IMR-90 (cell line): ENCODE data around the gene SPDYE16. TPM values are rescaled to one million over a fixed set of nuclear protein-coding genes. Genes with fewer than 3 reads are reported as not detected.
"Not testable (repeated sequence)": the region's sequence is repeated elsewhere in the genome, so short reads cannot be mapped to it uniquely, and the experiment has no call there.

Source experiments
- ATAC-seq: fragments of 200-7000 bp; cut with Tn5 transposase; 2 replicates; pipeline ENCODE4 v1.9.1; 2020; ENCODE audit warnings: low read depth, mild to moderate bottlenecking, moderate library complexity
- BruUV-seq: library from RNA; stranded (reverse); fragments of 400-500 nt; replicated peaks from 2 replicates; lab custom pipeline; 2021; lab: Mats Ljungman, UMichigan
- CTCF ChIA-PET: fragments of 300-600 bp; formaldehyde crosslinking; extraction: SDS; loops from one replicate; lab custom pipeline; 2021; ENCODE audit warnings: antibody characterized with exemption; lab: Yijun Ruan, JAX
- POLR2A ChIA-PET: fragments of 300-600 bp; sonication (Branson Sonifier 250); formaldehyde crosslinking; loops from one replicate; lab custom pipeline; 2022; ENCODE audit warnings: antibody characterized with exemption; ENCODE audit not compliant: unreplicated experiment; lab: Charles Lee
- DNase-seq: peaks from one replicate; pipeline ENCODE4 v3.0.0; 2013
- H2AFZ ChIP-seq: replicated peaks from 2 replicates; pipeline ENCODE3; 2013; ENCODE audit warnings: low read length, mild to moderate bottlenecking; ENCODE audit not compliant: poor library complexity
- H2AK5ac ChIP-seq: 2 replicates; pipeline ENCODE4 v1.6.1; 2013; ENCODE audit warnings: low read depth, low read length, inconsistent platforms
- H2AK9ac ChIP-seq: replicated peaks from 2 replicates; pipeline ENCODE3; 2013; ENCODE audit warnings: mild to moderate bottlenecking, low read depth, low read length, moderate library complexity; ENCODE audit not compliant: poor library complexity
- H2BK120ac ChIP-seq: 2 replicates; pipeline ENCODE4 v1.6.1; 2013; ENCODE audit warnings: low read depth, low read length, inconsistent platforms
- H2BK15ac ChIP-seq: 3 replicates; pipeline ENCODE4 v1.6.1; 2013; ENCODE audit warnings: low read depth, low read length, inconsistent platforms
- H2BK20ac ChIP-seq: 2 replicates; pipeline ENCODE4 v1.6.1; 2013; ENCODE audit warnings: low read depth, mild to moderate bottlenecking, inconsistent platforms, low read length, moderate library complexity
- H2BK5ac ChIP-seq: 2 replicates; pipeline ENCODE4 v1.6.1; 2013; ENCODE audit warnings: mild to moderate bottlenecking, low read depth, low read length, inconsistent platforms; ENCODE audit not compliant: poor library complexity, severe bottlenecking
- H3K14ac ChIP-seq: replicated peaks from 2 replicates; pipeline ENCODE4 v1.6.1; 2013; ENCODE audit warnings: low read depth, low read length, inconsistent platforms
- H3K18ac ChIP-seq: 2 replicates; pipeline ENCODE4 v1.6.1; 2013; ENCODE audit warnings: low read depth, low read length, control low read depth
- H3K23ac ChIP-seq: 2 replicates; pipeline ENCODE4 v1.6.1; 2013; ENCODE audit warnings: low read depth, low read length, inconsistent platforms
- H3K27ac ChIP-seq: 2 replicates; pipeline ENCODE4 v1.5.1; 2013; ENCODE audit warnings: mild to moderate bottlenecking, control low read depth, low read length; ENCODE audit not compliant: insufficient read depth
- H3K27me3 ChIP-seq: 2 replicates; pipeline ENCODE4 v1.6.1; 2013; ENCODE audit warnings: low read length; ENCODE audit not compliant: control insufficient read depth, insufficient read depth
- H3K36me3 ChIP-seq: 2 replicates; pipeline ENCODE4 v1.6.1; 2013; ENCODE audit warnings: low read length, mixed read lengths; ENCODE audit not compliant: control insufficient read depth, insufficient read depth
- H3K4ac ChIP-seq: 2 replicates; pipeline ENCODE4 v1.6.1; 2013; ENCODE audit warnings: low read depth, low read length, inconsistent platforms
- H3K4me1 ChIP-seq: 2 replicates; pipeline ENCODE4 v1.6.1; 2013; ENCODE audit warnings: low read length, mixed read lengths; ENCODE audit not compliant: control insufficient read depth, insufficient read depth
- H3K4me2 ChIP-seq: 2 replicates; pipeline ENCODE4 v1.6.1; 2013; ENCODE audit warnings: low read depth, mild to moderate bottlenecking, control low read depth, low read length, moderate library complexity
- H3K4me3 ChIP-seq: 2 replicates; pipeline ENCODE4 v1.5.1; 2013; ENCODE audit warnings: low read depth, mild to moderate bottlenecking, control low read depth, low read length, moderate library complexity; ENCODE audit not compliant: insufficient read depth
- H3K56ac ChIP-seq: 2 replicates; pipeline ENCODE4 v1.6.1; 2013; ENCODE audit warnings: low read length, inconsistent platforms; ENCODE audit not compliant: insufficient read depth; ENCODE audit errors: extremely low read depth
- H3K79me1 ChIP-seq, 2 experiments: 2 replicates each; pipeline ENCODE4 v1.6.1; 2013; ENCODE audit warnings: low read length in 2 of 2, inconsistent platforms in 1 of 2, low read depth in 1 of 2
- H3K9ac ChIP-seq: 2 replicates; pipeline ENCODE4 v1.6.1; 2013; ENCODE audit warnings: low read depth, low read length, control low read depth
- H3K9me1 ChIP-seq: 2 replicates; pipeline ENCODE4 v1.6.1; 2013; ENCODE audit warnings: low read length, inconsistent platforms; ENCODE audit not compliant: insufficient read depth
- H3K9me3 ChIP-seq: 2 replicates; pipeline ENCODE4 v1.6.1; 2013; ENCODE audit warnings: low read length; ENCODE audit not compliant: control insufficient read depth, insufficient read depth
- H4K20me1 ChIP-seq: 2 replicates; pipeline ENCODE4 v1.6.1; 2013; ENCODE audit warnings: low read length, inconsistent platforms; ENCODE audit not compliant: insufficient read depth
- H4K5ac ChIP-seq: 2 replicates; pipeline ENCODE4 v1.6.1; 2013; ENCODE audit warnings: mild to moderate bottlenecking, low read depth, low read length, control low read depth
- H4K8ac ChIP-seq, 2 experiments: 2 replicates each; pipeline ENCODE4 v1.6.1; 2013; ENCODE audit warnings: low read depth in 2 of 2, low read length in 2 of 2, control low read depth in 1 of 2, inconsistent platforms in 1 of 2
- H4K91ac ChIP-seq: 2 replicates; pipeline ENCODE4 v1.6.1; 2013; ENCODE audit warnings: low read depth, low read length, inconsistent platforms; ENCODE audit not compliant: insufficient read depth
- FOS ChIP-seq: fragments of 150-350 bp; IDR thresholded peaks from 2 replicates; pipeline ENCODE4 v1.6.1; 2016; ENCODE audit warnings: low read depth, low read length
- WGBS, 2 experiments: methylation state at CpG; one replicate each; pipeline versions ENCODE4 v1.1.5 to v1.1.7; 2013; ENCODE audit warnings: missing lambda C conversion rate in 2 of 2; ENCODE audit not compliant: insufficient read length in 1 of 2; ENCODE audit errors: extremely low coverage in 2 of 2; 5-methylcytosine and 5-hydroxymethylcytosine counted together
- dilution Hi-C: fragments of 300-500 bp; cut with HindIII; formaldehyde crosslinking; loops from one replicate; pipeline ENCODE4 v1.14.3; 2018; ENCODE audit warnings: low sequenced_read_pairs; ENCODE audit not compliant: unreplicated experiment
- in situ Hi-C: fragments of 300-500 bp; cut with MboI; formaldehyde crosslinking; loops from 3 replicates; pipeline ENCODE4 v1.14.3; 2019; ENCODE audit warnings: low sequenced_read_pairs, inconsistent platforms, mixed read lengths
- intact Hi-C: fragments of 100-400 bp; cut with micrococcal nuclease; formaldehyde crosslinking; loops from 2 replicates; pipeline ENCODE4 v1.10.0; 2022
- polyA plus RNA-seq, 3 experiments: library from polyadenylated mRNA; depleted of rRNA; stranded (reverse); fragments of >200 nt; gene quantifications; 2 replicates each; pipeline ENCODE4 v1.2.3, GENCODE V29; 2012; ENCODE audit warnings: low replicate concordance in 1 of 3
- total RNA-seq: library from RNA; depleted of rRNA; stranded (reverse); fragments of >200 nt; gene quantifications from 2 replicates; pipeline ENCODE4 v1.2.3, GENCODE V29; 2012

Gene SPDYE16
- total and polyA plus RNA-seq, 2 of the 4 experiments (the other 2 are of a cell fraction) = not detected

- H3K4me1 ChIP-seq, H3K23ac ChIP-seq, CTCF ChIA-PET: not testable (repeated sequence)
Measured at GRCh38 chr7:76582848-76583631, 39.9 kb upstream of the SPDYE16 start.

GRCh38 chr7:76575919-76576655 is 33.0 kb upstream of the SPDYE16 start:
- H3K9me1 ChIP-seq, H4K5ac ChIP-seq, H3K18ac ChIP-seq, dilution Hi-C loops, H3K4me2 ChIP-seq, H3K4me1 ChIP-seq, H2BK15ac ChIP-seq, H3K4me3 ChIP-seq, H2AFZ ChIP-seq, H2BK20ac ChIP-seq, H2BK120ac ChIP-seq, POLR2A ChIA-PET, DNase-seq, H4K91ac ChIP-seq, H3K27me3 ChIP-seq, H3K23ac ChIP-seq, in situ Hi-C loops, H3K9ac ChIP-seq, H2AK9ac ChIP-seq, H4K8ac ChIP-seq, H4K20me1 ChIP-seq, H3K14ac ChIP-seq, H3K36me3 ChIP-seq, H3K27ac ChIP-seq, intact Hi-C loops, H3K56ac ChIP-seq, CTCF ChIA-PET, H3K9me3 ChIP-seq, BruUV-seq: not testable (repeated sequence)
- H2BK5ac ChIP-seq = peak overlapping the region; percentile 50
- peak overlapping the region; percentile 16; the same call in 1 of the 2 replicates for H2AK5ac ChIP-seq
- WGBS, 2 experiments = no CpG with 5 or more reads among the region's 3 CpGs
- peak; percentile 58 for ATAC-seq
- peaks cover 6 to 17% of the 10 kb centered on the region in 2 experiments for H3K79me1 ChIP-seq
- H3K4ac ChIP-seq = peak overlapping the region; percentile 50; the same call in 1 of the 2 replicates

More at GRCh38 chr7:76582848-76583631, 39.9 kb upstream of the SPDYE16 start:
- Histone ChIP-seq H3K79me1 (peaks cover 2 to 20% of the 10 kb centered on the region in 2 experiments; a peak in 2 of 4 replicates), H4K20me1 (peaks cover 24% of the 10 kb centered on the region; the same call in 1 of the 2 replicates)
- BruUV-seq, H3K4me2 ChIP-seq, H3K14ac ChIP-seq, H4K8ac ChIP-seq, H2BK15ac ChIP-seq, H2BK120ac ChIP-seq, dilution Hi-C loops, H3K4me3 ChIP-seq, H3K56ac ChIP-seq, H3K18ac ChIP-seq, H4K5ac ChIP-seq, H2AFZ ChIP-seq, H2AK5ac ChIP-seq, H3K9ac ChIP-seq, H2AK9ac ChIP-seq, in situ Hi-C loops, H4K91ac ChIP-seq, H3K4ac ChIP-seq, H3K9me3 ChIP-seq, H2BK20ac ChIP-seq, H2BK5ac ChIP-seq, POLR2A ChIA-PET, H3K27ac ChIP-seq, H3K9me1 ChIP-seq, H3K36me3 ChIP-seq, H3K27me3 ChIP-seq, intact Hi-C loops: not testable (repeated sequence)
- 0 out of 2 replicates have a peak, but pooled peaks have one; percentile 11 for TF ChIP-seq FOS
- DNase-seq = peak; percentile 89
- peak; percentile 98 for ATAC-seq
- WGBS, 2 experiments = no CpG with 5 or more reads among the region's 2 CpGs
